Measurements from ENCODE around the gene TENM4. TPM values are rescaled to one million over a fixed set of nuclear protein-coding genes. Genes with fewer than 3 reads are reported as not detected.

TENM4 gene
- polyA plus RNA-seq, 2 of the 4 experiments (the other 2 are of a cell fraction): 0.06 to 0.31 TPM

DNA sequence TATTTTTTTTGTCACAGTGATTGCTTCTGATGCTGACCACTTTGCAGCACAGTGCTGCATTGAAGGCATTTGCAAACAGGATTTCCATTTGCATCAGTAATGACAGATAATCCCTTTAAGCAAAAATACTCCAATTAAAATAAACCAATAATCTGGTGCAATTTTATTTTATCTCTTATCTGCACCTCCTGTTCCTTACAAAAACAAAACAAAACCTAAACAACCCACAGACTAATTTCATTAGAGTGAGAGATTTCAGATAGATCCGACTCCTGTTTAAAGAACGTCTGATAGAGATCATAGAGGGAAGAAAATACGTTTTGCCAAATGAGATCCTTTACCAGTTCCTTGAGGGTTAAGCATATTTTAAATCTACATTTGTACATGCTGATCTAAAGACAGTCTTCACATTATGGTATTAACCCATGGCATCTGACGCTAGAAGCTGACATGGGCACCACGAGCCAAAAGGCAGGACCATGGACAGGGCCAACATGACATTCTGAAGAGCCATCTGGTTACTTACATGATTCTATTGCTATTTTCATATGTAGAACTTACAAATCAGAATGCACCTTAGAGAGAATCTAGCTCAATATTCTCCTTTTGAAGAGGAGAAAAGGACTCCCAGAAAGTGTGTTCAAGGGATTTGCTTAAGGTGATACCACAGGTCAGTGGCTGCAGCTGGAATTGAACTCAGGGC, 580.0 kb downstream of the TENM4 start:
- ChIA-PET CTCF (interaction anchor here (1.1 kb wide), 1 partner anchor 239 kb away, joined by 3 read pairs; no protein-coding TSS in a partner anchor), POLR2A (no interaction called here)
- WGBS (ENCODE audit: missing lambda C conversion rate): 24% methylated on average over 5 of the region's 5 CpGs
- TF ChIP-seq HES2 (IDR thresholded peaks at IDR 0.05) (no peak), EHMT2 (IDR thresholded peaks at IDR 0.05; ENCODE audit: low read depth) (peak; percentile 88)
- TF ChIP-seq, protein P1, sequence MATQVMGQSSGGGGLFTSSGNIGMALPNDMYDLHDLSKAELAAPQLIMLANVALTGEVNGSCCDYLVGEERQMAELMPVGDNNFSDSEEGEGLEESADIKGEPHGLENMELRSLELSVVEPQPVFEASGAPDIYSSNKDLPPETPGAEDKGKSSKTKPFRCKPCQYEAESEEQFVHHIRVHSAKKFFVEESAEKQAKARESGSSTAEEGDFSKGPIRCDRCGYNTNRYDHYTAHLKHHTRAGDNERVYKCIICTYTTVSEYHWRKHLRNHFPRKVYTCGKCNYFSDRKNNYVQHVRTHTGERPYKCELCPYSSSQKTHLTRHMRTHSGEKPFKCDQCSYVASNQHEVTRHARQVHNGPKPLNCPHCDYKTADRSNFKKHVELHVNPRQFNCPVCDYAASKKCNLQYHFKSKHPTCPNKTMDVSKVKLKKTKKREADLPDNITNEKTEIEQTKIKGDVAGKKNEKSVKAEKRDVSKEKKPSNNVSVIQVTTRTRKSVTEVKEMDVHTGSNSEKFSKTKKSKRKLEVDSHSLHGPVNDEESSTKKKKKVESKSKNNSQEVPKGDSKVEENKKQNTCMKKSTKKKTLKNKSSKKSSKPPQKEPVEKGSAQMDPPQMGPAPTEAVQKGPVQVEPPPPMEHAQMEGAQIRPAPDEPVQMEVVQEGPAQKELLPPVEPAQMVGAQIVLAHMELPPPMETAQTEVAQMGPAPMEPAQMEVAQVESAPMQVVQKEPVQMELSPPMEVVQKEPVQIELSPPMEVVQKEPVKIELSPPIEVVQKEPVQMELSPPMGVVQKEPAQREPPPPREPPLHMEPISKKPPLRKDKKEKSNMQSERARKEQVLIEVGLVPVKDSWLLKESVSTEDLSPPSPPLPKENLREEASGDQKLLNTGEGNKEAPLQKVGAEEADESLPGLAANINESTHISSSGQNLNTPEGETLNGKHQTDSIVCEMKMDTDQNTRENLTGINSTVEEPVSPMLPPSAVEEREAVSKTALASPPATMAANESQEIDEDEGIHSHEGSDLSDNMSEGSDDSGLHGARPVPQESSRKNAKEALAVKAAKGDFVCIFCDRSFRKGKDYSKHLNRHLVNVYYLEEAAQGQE (IDR thresholded peaks at IDR 0.05): peak; percentile 93
- Histone ChIP-seq H3K4me2 (no peak overlapping the region), H3K9me3 (no peaks in the 10 kb centered on the region), H3K27ac (no peak overlapping the region), H3K4me3 (no peak overlapping the region), H3K4me1 (no peaks in the 10 kb centered on the region)
- FAIRE-seq (no peak), DNase-seq (ENCODE audit: low read depth in 1 of 2, low spot score in 1 of 2) (no peak), ATAC-seq (no peak)

DNA sequence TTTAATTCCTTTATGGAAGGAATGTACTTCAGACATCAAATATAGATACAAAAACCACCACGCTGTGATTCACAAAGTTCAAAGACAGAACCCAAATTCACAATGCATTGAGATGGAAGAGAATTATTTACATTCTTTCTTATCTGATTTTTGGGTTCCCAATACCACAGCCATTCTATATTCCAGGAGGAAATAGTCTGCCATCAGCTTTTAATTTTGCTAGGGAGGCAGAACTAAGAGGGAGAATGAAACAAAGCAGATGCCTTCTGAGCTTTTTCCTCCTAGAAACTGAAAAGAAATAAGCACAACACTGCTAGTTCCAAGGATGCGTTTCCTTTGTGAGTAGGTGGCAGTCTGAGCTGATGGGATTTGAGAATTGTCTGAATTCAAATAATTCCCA, 583.1 kb downstream of the TENM4 start:
- DNase-seq (ENCODE audit: low read depth in 1 of 2, low spot score in 1 of 2) (no peak), FAIRE-seq (no peak), ATAC-seq (no peak)
- no peak overlapping the region for H3K27ac ChIP-seq
- POLR2A ChIA-PET: no interaction called here
- no peak for TF ChIP-seq ZC3H11A (IDR thresholded peaks at IDR 0.05)
- no peak for TF ChIP-seq JUNB (IDR thresholded peaks at IDR 0.05)
- TF ChIP-seq HOXB5 (CRISPR knock-in tag; IDR thresholded peaks at IDR 0.05): no peak
- TF ChIP-seq, protein P2, sequence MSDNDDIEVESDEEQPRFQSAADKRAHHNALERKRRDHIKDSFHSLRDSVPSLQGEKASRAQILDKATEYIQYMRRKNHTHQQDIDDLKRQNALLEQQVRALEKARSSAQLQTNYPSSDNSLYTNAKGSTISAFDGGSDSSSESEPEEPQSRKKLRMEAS (IDR thresholded peaks at IDR 0.05): no peak
- TF ChIP-seq, protein P3, sequence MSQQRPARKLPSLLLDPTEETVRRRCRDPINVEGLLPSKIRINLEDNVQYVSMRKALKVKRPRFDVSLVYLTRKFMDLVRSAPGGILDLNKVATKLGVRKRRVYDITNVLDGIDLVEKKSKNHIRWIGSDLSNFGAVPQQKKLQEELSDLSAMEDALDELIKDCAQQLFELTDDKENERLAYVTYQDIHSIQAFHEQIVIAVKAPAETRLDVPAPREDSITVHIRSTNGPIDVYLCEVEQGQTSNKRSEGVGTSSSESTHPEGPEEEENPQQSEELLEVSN (IDR thresholded peaks at IDR 0.05; ENCODE audit: borderline replicate concordance, low read depth): no peak
- TF ChIP-seq, protein P4, sequence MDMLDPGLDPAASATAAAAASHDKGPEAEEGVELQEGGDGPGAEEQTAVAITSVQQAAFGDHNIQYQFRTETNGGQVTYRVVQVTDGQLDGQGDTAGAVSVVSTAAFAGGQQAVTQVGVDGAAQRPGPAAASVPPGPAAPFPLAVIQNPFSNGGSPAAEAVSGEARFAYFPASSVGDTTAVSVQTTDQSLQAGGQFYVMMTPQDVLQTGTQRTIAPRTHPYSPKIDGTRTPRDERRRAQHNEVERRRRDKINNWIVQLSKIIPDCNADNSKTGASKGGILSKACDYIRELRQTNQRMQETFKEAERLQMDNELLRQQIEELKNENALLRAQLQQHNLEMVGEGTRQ (IDR thresholded peaks at IDR 0.05): no peak
- TF ChIP-seq RFX5 (IDR thresholded peaks at IDR 0.05): no peak
- TF ChIP-seq HOXA7 (CRISPR knock-in tag; IDR thresholded peaks at IDR 0.05): no peak
- TF ChIP-seq POLR2A (IDR thresholded peaks at IDR 0.05; ENCODE audit: low read length): no peak
- CTCF ChIA-PET: interaction anchor here (0.7 kb wide), 1 partner anchor 805 kb away, joined by 3 read pairs; no protein-coding TSS in a partner anchor
- H3K4me1 ChIP-seq: no peaks in the 10 kb centered on the region
- no peak overlapping the region for H3K4me3 ChIP-seq
- H3K4me2 ChIP-seq: no peak overlapping the region
- 35% methylated on average over 2 of the region's 2 CpGs for WGBS (ENCODE audit: missing lambda C conversion rate)
- no peaks in the 10 kb centered on the region for H3K9me3 ChIP-seq

- POLR2A ChIA-PET: no interaction called here
- FAIRE-seq: no peak
Observed at GRCh38 chr11:78856211-78856610, 584.6 kb downstream of the TENM4 start.

More at GRCh38 chr11:78856211-78856610, 584.6 kb downstream of the TENM4 start:
- ATAC-seq (no peak), DNase-seq (ENCODE audit: low read depth in 1 of 2, low spot score in 1 of 2) (no peak)
- H3K4me1 ChIP-seq: no peaks in the 10 kb centered on the region
- 15% methylated on average over 5 of the region's 5 CpGs for WGBS (ENCODE audit: missing lambda C conversion rate)
- TF ChIP-seq, protein P5, sequence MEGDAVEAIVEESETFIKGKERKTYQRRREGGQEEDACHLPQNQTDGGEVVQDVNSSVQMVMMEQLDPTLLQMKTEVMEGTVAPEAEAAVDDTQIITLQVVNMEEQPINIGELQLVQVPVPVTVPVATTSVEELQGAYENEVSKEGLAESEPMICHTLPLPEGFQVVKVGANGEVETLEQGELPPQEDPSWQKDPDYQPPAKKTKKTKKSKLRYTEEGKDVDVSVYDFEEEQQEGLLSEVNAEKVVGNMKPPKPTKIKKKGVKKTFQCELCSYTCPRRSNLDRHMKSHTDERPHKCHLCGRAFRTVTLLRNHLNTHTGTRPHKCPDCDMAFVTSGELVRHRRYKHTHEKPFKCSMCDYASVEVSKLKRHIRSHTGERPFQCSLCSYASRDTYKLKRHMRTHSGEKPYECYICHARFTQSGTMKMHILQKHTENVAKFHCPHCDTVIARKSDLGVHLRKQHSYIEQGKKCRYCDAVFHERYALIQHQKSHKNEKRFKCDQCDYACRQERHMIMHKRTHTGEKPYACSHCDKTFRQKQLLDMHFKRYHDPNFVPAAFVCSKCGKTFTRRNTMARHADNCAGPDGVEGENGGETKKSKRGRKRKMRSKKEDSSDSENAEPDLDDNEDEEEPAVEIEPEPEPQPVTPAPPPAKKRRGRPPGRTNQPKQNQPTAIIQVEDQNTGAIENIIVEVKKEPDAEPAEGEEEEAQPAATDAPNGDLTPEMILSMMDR (IDR thresholded peaks at IDR 0.05): no peak
- TF ChIP-seq EHMT2 (IDR thresholded peaks at IDR 0.05; ENCODE audit: low read depth): no peak
- TF ChIP-seq HOXB13 (CRISPR knock-in tag; IDR thresholded peaks at IDR 0.05; ENCODE audit: low read depth): no peak
- no peak for TF ChIP-seq POLR2AphosphoS2 (conservative IDR thresholded peaks at IDR 0.05; ENCODE audit: low read length)
- no peaks in the 10 kb centered on the region for H3K9me3 ChIP-seq
- CTCF ChIA-PET: no interaction called here
- H3K4me3 ChIP-seq: no peak overlapping the region
- no peak overlapping the region for H3K4me2 ChIP-seq
- H3K27ac ChIP-seq: no peak overlapping the region
